ENCODE data around the gene ME3. TPM values are rescaled to one million over a fixed set of nuclear protein-coding genes. Genes with fewer than 3 reads are reported as not detected.

ME3 gene
- total and polyA plus RNA-seq, 2 donors (not counting 1 experiment from before 2014, with no cell fraction given) = 1.3 TPM; not detected in 1

DNA sequence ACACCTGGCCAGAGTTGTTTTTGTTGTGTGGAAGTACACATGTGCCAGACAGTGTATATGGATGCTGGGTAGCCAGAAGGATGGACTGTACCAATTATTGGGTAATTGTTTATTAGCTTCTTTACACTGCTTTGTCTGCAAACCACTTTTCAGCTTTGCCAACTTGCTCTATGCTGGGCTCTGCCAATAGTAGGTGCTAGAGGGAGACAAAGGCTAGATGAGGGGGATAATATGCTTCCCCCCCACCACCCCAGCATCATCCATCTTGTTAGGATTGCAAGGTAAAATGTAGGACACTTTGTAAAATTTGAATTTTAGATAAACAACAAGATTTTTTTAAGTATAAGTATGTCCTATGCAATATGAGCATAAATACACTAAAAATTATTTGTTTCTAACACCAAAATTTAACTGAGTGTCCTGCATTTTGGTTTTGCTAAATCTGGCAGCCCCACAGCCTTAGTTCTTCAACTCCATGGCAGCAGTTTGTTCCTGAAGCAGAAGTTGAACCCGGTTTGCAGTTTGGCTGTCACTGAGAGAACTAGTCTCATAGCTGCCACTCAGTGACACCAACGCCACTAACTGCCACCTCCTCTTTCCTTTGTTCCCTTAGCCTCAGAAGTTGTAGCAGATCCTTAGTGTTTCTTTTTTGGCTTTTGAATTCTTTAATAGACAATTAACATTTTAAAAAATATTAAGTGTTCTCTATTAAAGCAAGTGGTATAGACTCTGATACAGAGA lies 219.0 kb downstream of the ME3 start:
- ATAC-seq (ENCODE audit: low read depth) (no peak), DNase-seq (no peak)
- Histone ChIP-seq H2AFZ (ENCODE audit: insufficient read depth, low read depth, low read length, poor library complexity, severe bottlenecking) (no peak overlapping the region), H3K9ac (ENCODE audit: low read length) (no peak overlapping the region), H3K27me3 (replicated peaks in 1 of 4; ENCODE audit: control extremely low read depth in 1 of 4, control insufficient read depth in 3 of 4, insufficient read depth in 4 of 4, low read length in 3 of 4) (no peaks in the 10 kb centered on the region), H3K27ac (ENCODE audit: low read length in 2 of 2) (no peak overlapping the region), H3K79me2 (ENCODE audit: control insufficient read depth, insufficient read depth, low read length) (no peaks in the 10 kb centered on the region), H3K4me3 (ENCODE audit: control extremely low read depth in 1 of 5, extremely low read depth in 1 of 5, insufficient read depth in 1 of 5, low read depth in 2 of 5, low read length in 4 of 5) (no peak overlapping the region), H3K9me3 (ENCODE audit: control extremely low read depth in 1 of 3, control insufficient read depth in 2 of 3, insufficient read depth in 1 of 3, low read length in 2 of 3) (no peaks in the 10 kb centered on the region), H3K36me3 (replicated peaks in 1 of 2; ENCODE audit: control extremely low read depth in 1 of 2, control insufficient read depth in 1 of 2, extremely low read depth in 1 of 2, insufficient read depth in 2 of 2, low read length in 1 of 2) (no peaks in the 10 kb centered on the region), H3K4me1 (ENCODE audit: control insufficient read depth in 2 of 2, insufficient read depth in 2 of 2, low read length in 2 of 2) (peaks cover 0 to 3% of the 10 kb centered on the region in 2 donors), H4K20me1 (ENCODE audit: control insufficient read depth, insufficient read depth, low read length, poor library complexity, severe bottlenecking) (no peaks in the 10 kb centered on the region), H3K4me2 (replicated peaks; ENCODE audit: low read depth, low read length, poor library complexity, severe bottlenecking) (no peak overlapping the region)
- TF ChIP-seq EZH2 (IDR thresholded peaks at IDR 0.05; ENCODE audit: borderline replicate concordance, insufficient read depth, low read depth, low read length, poor library complexity, severe bottlenecking) = no peak
- TF ChIP-seq, protein P1, sequence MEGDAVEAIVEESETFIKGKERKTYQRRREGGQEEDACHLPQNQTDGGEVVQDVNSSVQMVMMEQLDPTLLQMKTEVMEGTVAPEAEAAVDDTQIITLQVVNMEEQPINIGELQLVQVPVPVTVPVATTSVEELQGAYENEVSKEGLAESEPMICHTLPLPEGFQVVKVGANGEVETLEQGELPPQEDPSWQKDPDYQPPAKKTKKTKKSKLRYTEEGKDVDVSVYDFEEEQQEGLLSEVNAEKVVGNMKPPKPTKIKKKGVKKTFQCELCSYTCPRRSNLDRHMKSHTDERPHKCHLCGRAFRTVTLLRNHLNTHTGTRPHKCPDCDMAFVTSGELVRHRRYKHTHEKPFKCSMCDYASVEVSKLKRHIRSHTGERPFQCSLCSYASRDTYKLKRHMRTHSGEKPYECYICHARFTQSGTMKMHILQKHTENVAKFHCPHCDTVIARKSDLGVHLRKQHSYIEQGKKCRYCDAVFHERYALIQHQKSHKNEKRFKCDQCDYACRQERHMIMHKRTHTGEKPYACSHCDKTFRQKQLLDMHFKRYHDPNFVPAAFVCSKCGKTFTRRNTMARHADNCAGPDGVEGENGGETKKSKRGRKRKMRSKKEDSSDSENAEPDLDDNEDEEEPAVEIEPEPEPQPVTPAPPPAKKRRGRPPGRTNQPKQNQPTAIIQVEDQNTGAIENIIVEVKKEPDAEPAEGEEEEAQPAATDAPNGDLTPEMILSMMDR (IDR thresholded peaks at IDR 0.05) = no peak
- ChIA-PET CTCF (interaction anchor here (0.9 to 3.0 kb wide), 5 partner anchors 9 to 970 kb away, joined by 3 to 17 read pairs (median 7); no protein-coding TSS in a partner anchor), POLR2A (no interaction called here)
- peaks cover 4% of the 10 kb centered on the region for H3K27me3 Mint-ChIP-seq
- H3K4me1 Mint-ChIP-seq = no peaks in the 10 kb centered on the region
- no peaks in the 10 kb centered on the region for H3K9me3 Mint-ChIP-seq (ENCODE audit: insufficient read depth)
- H3K27ac Mint-ChIP-seq = no peak overlapping the region
- WGBS (ENCODE audit: insufficient coverage) = 0% methylated on average over 1 of the region's 2 CpGs
- no peak overlapping the region for H3K4me3 Mint-ChIP-seq
- intact Hi-C loops (cut with micrococcal nuclease) = loop anchor here (10.0 kb wide), 2 partner anchors 859 to 971 kb away; no protein-coding TSS in a partner anchor

DNA sequence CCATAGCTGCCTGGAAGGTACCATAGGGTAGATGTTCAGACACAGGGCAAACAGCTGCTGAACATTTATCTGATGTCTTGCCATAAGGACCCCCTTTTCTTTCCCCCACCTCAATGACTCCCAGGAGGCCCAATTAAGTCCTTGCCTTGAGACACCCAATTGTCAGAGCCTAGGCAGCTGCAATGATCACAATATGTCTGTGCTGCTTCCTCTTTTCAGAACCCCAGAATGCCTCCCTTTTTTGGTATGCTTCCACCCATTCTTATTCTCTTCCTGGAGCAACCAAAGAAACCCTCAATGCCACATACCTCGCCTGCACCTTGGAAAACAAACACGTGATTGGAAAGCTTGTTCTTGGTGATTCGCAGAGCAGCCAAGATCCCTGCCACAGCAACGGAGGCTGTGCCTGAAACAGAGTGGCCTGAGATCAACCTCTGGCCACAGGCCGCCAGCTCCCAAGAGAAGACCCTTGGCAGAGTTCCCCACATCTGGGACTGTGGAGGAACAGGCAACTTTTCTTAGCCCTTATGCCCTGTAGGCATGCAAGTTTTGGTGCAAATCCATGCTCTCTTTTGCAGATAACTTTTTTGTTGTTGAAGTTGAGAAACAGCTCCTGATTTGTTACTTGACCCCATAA lies 222.3 kb downstream of the ME3 start:
- Histone ChIP-seq H3K27ac (ENCODE audit: low read length in 2 of 2) (no peak overlapping the region), H3K79me2 (ENCODE audit: control insufficient read depth, insufficient read depth, low read length) (no peaks in the 10 kb centered on the region), H3K4me2 (replicated peaks; ENCODE audit: low read depth, low read length, poor library complexity, severe bottlenecking) (no peak overlapping the region), H2AFZ (ENCODE audit: insufficient read depth, low read depth, low read length, poor library complexity, severe bottlenecking) (no peak overlapping the region), H3K4me1 (ENCODE audit: control insufficient read depth in 2 of 2, insufficient read depth in 2 of 2, low read length in 2 of 2) (no peaks in the 10 kb centered on the region), H3K36me3 (replicated peaks in 1 of 2; ENCODE audit: control extremely low read depth in 1 of 2, control insufficient read depth in 1 of 2, extremely low read depth in 1 of 2, insufficient read depth in 2 of 2, low read length in 1 of 2) (no peaks in the 10 kb centered on the region), H4K20me1 (ENCODE audit: control insufficient read depth, insufficient read depth, low read length, poor library complexity, severe bottlenecking) (no peaks in the 10 kb centered on the region), H3K4me3 (ENCODE audit: control extremely low read depth in 1 of 5, extremely low read depth in 1 of 5, insufficient read depth in 1 of 5, low read depth in 2 of 5, low read length in 4 of 5) (no peak overlapping the region), H3K9ac (ENCODE audit: low read length) (no peak overlapping the region), H3K9me3 (ENCODE audit: control extremely low read depth in 1 of 3, control insufficient read depth in 2 of 3, insufficient read depth in 1 of 3, low read length in 2 of 3) (no peaks in the 10 kb centered on the region), H3K27me3 (replicated peaks in 1 of 4; ENCODE audit: control extremely low read depth in 1 of 4, control insufficient read depth in 3 of 4, insufficient read depth in 4 of 4, low read length in 3 of 4) (no peaks in the 10 kb centered on the region)
- intact Hi-C loops (cut with micrococcal nuclease) = loop anchor here (10.0 kb wide), 2 partner anchors 855 to 975 kb away; no protein-coding TSS in a partner anchor
- H3K4me3 Mint-ChIP-seq = no peak overlapping the region
- H3K27ac Mint-ChIP-seq = no peak overlapping the region
- H3K9me3 Mint-ChIP-seq (ENCODE audit: insufficient read depth) = no peaks in the 10 kb centered on the region
- WGBS (ENCODE audit: insufficient coverage) = 91% methylated on average over 5 of the region's 5 CpGs
- POLR2A ChIA-PET = no interaction called here
- DNase-seq (no peak), ATAC-seq (ENCODE audit: low read depth) (no peak)
- no peaks in the 10 kb centered on the region for H3K27me3 Mint-ChIP-seq
- TF ChIP-seq EZH2 (IDR thresholded peaks at IDR 0.05; ENCODE audit: borderline replicate concordance, insufficient read depth, low read depth, low read length, poor library complexity, severe bottlenecking) = no peak
- TF ChIP-seq, protein P1 (IDR thresholded peaks at IDR 0.05) = no peak
- CTCF ChIA-PET = interaction anchor here (1.0 kb wide), 1 partner anchor 12 kb away, joined by 3 read pairs; no protein-coding TSS in a partner anchor
- no peaks in the 10 kb centered on the region for H3K4me1 Mint-ChIP-seq
